HS-5 (cell line): ENCODE results near the gene ZNF609.
A peak's percentile ranks its signal among the peaks of the same experiment; 100 is the strongest.
"Not testable (repeated sequence)": the region's sequence is repeated elsewhere in the genome, so short reads cannot be mapped to it uniquely, and the experiment has no call there.

Source experiments
- DNase-seq: peaks from one replicate; pipeline ENCODE4 v3.0.0-alpha.2; 2012; ENCODE audit warnings: low read depth

Gene ZNF609

DNA sequence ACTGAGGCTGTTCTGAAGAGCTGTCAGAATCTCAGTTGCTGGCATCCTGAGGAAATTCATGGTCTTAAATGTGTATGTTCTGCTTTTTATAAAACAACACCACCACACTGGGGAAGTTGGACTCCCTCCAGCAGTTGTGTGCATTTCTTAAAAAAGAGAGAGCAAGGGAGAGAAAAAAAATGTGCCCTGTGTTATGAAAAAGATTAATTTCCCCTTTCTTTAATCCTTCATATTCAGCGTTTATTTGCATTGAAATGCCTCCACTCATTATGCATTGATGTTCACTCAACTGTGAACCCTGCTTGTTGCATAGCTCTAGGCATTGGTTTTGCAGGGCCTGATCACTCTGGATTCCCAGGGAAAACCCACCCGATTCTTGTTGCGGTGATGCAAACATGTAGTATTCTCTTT lies 4.4 kb upstream of the ZNF609 start:
- no peak for DNase-seq

DNA sequence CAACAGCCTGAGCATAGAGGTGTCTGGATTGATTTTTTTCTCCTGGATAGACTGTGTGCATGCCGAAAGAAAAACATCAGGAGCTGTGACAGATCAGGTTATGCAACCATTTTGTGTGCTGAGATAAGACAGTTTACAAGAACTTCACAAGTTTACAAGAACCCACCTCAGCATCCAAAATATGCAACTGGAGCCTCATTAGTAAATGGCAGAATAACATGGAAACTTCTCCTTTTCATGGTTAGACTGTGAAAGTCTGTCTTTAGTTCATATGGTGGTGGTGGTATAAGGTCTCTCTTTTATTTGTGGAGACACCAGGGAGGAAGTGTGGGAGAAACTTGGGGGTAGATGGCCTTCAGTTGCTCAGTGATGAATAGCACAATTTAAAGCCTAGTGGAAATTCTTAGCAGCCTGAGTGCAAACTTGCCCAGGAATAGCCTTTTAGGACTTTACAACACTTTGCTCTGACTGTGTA lies 3.7 kb upstream of the ZNF609 start:
- DNase-seq, result no peak

DNA sequence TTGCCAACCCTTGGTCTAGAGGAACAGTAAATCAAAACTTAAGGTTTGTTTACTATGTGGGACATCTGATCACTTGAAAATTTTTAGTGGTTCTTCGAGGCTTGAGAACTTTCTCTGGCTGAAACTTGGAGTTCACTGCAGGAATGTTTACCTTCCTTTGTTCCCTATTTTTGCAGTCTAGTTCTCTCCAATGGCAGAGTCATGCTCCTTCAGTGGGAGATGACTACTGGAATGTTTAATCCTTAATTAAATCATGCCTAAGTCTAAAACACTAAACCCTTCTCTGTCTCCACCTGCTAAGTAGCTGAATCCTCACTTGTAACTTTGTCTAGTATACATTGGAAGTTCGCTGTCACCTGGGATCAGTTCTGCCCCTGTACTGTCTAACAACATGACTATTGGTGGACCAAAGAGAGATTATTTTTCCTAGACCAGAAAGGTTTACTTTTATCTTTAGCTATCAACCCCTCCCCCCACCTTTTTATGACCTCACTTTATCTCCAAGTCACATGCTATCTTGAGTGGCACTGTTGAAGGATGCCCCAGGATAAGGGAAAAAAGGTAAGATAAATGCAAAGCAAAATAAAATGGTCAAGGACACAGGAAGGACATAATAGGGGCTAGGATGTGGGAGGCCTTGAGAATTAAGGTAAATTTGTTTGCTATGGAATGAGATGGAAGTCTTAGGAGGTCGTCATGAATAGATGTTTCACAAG lies 1.2 kb upstream of the ZNF609 start:
- DNase-seq, result no peak

DNA sequence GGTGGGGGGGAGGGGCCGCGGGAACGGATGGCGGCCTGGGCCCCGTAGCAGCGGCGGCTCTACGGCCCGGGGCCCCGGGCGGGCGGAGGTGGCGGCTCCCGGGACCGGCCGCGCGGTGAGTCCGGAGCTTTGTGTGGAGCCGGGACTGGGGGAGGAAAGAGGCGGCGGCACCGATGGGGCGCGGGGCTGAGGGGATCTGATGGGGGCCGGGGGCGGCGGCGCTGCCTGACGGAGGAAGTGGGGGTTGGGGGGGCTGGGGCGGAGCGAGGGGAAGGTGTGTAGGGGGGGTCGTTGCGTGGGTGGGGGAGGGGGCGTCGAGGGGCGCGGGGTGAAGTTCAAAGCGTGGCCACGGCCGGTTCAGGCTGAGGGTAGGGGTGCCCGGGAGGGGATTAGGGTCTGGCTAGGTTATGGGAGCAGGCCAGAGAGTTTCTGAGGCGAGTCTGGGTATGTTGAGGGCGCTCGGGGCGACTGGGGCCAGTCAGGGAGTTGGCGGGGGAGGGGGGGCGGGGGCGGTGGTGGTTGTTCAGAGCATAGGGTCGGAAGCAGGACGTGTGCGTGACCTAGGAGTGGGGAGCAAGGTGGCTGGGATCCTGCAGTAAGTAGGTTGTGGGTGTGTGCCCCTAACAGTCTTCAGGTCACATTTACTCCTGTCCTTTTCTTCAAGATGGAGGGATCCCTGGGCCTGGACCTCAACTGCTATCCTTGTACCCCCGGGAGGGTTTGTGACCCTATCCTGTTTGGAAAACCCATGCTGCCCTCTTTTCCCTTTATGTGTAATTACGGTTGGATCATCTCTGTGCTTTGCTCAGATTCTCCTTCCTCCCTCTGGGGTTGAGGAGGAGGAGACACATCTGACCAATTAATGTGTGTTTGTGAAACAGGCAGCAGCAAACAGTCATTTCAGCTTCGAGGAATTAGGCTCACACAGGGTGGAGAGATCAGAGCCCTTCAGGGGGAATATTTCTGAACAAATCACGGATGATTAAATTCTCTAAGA lies 644 bp downstream of the ZNF609 start:
- peak; percentile 69 for DNase-seq

DNA sequence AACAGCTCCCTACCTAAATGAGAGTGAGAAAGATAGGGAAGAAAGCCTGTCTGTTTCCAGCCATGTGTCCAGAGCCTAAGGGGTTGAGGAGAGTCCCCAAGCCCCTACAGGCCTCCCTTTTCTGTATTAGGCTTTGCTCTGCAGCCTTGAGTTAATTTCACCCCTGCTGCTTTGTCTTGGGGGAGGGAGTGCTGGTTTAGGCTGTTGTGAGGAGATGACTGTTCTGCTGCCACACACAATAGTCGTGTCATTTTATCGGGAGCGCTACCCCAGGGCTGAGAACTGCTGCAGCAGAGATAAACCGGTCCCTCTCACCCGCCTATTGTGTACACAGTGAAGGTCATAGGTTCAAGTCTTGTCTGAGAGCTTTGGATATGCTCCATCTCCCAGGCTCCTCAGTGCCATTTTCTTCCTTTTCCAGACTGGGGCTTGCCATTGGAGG lies 1.4 kb downstream of the ZNF609 start:
- DNase-seq, result no peak

DNA sequence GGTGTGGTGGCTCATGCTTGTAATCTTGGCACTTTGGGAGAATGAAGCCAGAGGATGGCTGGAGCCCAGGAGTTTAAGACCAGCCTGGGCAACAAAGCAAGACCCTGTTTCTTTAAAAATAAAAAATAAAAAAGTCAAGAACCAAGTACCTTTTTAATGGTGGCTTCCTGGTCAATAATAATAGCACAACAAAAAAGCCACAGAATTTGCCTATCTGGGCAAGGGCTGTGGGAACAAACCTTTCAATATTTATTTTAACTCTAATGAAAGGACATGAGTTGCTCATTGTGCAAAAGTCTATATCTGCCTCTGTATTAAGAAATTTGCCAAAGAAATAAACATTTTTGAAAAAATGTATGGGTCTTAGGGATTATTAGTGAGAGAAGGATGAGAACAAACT lies 2.1 kb downstream of the ZNF609 start:
- DNase-seq, result no peak

DNA sequence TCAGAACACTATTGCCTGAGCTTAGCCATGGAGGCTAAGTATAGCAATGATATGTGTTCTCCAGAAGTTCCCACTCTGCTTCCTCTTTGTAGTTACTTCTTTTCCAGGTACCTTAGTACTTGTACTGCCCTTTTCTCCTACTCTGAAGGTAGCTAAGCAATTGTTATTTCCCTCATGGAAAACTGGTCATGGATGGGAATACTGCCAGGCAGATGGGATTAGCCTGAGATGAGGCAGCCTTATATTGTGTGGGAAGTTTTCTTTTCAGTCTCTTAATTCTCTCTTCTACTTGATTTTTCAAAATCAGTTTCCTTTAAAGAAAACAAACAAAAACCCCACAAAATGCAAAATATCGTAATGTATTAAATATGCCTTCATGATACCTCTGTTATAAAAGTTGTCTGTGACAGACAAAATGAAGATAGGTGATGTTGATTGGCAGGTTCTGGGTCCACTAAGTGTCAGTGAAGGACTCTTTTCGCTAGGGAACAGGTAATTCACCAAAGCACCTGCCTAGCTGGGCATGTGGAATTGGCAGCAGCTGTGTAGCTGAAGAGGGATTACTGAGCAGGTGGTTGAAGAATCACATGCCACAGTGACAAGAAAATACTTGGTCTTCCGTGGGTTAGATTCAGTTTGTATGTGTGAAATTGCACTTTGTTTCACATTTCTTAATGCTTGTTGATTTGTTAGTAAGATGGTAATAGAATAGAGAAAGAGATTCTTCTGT lies 4.1 kb downstream of the ZNF609 start:
- no peak for DNase-seq

DNA sequence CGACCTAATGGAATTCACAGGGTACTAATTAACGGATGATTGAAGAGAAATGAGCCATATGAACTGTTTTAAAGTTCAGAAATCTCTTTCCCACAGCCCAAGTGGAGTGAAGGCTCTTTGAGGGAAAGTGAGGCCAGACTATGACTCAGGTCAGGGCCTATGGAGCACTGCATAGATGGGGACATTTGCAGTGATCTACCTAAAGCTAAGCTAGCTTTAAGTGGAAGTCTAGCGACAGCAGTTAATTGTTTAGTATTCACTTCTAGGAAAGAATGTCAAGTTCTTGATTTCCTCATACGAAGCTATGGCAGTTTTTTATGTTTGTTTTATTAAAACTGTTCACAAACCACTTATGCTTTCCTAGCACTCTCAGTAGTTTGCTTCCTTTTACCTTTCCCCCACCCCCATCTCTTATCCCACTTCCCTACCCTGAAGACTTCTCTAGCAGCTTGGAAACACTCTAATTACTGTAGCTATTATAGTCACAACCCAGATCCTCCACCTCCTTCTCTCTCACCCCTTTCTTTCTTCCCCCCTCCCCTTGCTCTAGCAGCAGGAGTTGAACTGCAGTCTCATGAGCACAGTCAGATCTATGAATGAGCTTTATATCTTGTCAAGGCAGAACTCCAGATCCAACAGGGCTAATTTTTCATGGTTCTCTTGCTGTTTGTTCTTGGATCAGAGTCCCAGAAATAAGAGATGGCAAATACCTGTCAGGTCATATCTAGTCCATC lies 6.2 kb downstream of the ZNF609 start:
- no peak for DNase-seq

DNA sequence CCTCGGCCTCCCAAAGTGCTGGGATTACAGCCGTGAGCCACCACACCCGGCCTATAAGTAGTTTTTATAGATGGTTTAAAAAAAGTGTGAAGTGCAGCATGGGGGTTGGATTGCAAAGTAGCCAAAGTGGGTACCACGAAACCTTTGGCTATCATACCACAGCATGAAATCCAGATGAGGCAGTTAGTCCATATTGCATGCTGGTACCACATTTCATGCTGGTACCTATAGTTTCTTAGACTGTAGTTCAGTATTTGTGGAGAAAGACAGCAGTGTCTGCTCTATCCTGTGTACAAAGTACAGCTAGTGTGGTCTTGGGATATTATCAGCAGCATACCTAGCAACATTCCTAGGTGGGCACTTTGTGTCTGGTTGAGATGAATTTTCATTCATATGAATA lies 11.8 kb downstream of the ZNF609 start:
- no peak for DNase-seq

DNA sequence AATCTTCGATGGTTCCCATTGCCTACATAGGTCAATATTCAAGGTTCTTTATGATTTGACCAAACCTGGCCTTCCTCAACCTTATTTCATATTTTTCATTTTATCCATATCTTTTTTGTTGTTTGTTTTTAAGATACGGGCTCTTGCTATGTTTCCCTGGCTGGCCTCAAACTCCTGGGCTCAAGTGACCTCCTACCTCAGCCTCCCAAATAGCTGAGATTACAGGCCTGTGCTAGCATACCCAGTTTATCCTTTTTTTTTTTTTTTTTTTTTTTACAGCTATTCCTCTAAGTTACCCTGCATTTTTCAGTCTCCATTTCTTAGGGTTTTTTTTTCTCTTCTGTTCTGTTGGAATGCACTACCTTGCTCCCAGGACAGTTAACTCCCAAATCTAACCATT lies 14.5 kb downstream of the ZNF609 start:
- no peak for DNase-seq

DNA sequence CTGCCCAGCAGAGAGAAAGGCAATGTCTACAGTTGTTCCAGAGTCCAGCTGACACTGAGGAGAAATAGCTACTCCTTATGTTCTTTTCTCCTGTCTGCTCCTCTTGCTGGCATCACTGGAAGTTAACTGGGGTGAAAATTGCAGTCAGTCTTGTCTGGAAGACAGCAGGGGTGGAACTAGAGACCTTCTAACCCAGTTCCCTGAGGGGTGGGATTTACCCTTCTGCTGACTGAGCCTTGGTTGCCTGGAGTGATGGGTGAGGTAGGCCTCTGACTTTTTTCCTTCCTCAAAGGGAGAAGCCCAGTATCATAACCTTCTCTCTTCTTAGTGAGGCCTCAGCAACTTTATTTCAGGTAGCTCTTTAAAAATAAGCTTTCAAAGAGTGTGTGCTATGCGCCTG lies 16.2 kb downstream of the ZNF609 start:
- DNase-seq, result no peak

DNA sequence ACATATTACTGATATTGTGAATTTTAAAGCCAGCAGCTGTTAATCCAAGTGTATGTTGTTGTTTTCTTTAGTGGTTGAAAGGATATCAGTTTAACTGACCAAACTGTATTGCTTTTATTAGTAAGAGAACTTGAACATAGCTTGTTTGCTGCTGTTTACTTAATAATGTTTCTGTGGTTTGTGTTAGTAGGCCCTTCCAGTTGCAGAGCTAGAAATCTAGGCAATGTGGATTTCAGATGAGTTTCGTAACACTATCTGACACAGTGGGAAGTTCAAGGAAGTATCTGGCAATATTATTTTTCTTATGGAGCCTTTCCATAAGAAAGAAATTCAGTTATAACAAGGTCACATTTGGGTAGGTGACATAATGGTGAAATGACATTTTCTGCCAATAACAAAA lies 18.5 kb downstream of the ZNF609 start:
- no peak for DNase-seq

DNA sequence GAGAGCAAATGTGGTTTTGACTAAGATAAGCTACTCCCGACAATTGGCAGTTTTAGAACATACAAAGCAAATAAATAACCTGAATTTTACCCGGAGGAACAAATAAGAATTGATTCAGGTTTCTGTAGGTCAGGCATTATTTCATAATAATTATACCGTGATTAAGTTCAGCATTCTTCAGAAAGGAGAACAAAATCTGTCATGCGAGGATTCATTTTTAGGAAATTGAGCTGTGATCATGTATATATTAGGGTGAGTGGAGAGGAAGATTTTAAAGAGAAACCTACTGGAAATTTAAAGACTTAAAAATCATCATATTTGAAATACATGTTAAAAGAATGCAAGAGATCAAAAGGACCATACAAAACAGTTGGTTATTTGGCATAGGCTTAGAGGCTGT lies 20.5 kb downstream of the ZNF609 start:
- DNase-seq, result no peak

DNA sequence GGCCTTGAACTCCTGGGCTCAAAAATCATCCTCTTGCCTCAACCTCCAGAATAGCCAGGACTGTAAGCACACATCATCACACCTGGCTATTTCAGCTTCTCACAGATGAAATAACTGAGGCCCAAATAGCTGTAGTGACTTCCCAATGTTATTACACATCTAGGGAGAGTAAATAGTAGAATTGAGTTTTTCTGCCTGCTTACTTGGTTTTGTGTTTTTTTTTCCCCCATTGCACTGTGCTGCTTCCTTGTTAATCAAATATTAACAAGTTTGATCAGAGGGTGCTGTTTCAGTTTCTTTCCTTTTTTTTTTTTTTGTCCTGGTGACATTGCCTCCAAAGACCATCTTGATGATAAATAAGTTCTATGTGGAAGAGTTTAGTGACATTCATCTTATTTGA lies 23.4 kb downstream of the ZNF609 start:
- DNase-seq, result no peak

DNA sequence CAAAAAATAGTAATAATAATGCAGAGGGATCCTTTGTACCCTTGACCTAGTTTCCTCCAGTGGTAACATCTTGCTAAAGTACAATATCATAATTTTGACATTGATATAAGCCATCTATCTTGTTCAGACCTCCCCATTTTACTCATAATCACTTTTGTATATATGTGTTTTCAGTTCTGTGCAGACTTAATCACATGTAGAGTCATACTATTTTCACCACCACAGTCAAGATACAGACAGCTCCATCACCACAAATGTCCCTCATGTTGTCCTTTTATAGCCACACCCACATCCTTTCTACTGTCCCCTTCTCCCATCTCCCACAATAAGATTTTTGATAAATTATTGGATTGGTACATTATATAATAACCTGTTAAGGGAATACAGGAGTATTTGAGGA lies 25.4 kb downstream of the ZNF609 start:
- no peak for DNase-seq

DNA sequence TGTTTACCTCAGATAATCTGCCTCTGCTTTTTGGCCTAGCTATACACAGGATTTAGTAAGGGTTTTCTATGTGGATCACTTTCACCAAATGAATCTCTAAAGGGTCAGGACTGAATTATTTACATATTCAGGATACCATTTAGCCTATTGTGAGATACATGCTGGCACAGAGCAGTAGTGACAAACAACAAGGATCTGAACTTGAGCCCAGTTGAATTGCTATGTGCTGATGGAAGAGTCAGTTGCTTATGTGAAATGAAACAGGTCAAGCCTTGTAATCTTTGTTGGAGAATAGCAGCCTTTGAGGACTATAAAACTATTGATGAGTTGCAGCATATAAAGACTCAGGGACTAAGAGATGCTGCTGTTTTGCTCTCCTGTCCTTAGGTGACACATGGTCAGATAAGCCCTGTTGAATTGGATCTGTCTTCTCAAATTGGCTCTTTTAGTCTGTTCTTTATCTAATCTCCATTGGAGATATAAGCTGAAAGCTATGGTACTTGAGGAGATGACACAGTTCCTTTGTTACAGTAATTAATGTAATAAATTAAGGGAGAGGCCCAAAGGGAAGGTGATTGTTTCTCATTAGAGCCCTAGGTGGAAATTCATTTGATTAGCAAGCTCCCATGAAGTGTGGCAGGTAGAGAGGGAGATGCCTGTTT lies 30.4 kb downstream of the ZNF609 start:
- DNase-seq, result no peak

DNA sequence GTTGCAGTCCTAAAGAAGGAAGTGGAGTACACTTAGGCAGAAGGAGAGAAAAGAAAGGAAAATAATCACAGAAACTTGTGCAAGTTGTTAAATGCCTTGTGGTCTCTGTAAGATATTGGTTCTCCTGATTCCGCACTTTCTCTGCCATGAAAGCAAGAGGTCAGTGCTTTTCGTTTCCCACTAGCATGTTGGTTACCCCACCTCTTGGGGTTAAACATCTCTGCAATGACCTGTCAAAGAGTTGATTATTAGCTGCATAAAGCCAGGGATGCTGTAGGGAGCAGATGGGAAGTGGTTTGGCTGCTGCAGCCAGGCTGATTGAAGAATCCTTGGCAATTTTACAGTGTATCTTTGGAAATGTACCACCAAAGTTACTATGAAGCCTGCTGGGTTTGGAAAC lies 33.3 kb downstream of the ZNF609 start:
- no peak for DNase-seq

DNA sequence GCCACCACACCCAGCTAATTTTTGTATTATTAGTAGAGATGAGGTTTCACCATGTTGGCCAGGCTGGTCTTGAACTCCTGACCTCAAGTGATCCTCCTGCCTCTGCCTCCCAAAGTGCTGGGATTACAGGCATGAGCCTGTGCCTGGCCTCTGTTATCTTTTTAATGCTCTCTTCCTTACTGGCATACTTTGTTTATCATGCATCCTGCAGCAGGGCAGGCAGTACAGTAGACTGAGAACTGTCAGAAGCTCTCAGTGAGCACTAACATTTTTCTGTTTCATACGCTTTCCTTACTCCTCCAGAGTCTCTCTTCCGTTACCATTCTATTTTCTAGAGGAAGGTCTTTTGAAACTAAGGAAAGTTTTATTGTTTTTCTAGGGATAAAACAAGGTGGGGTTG lies 35.6 kb downstream of the ZNF609 start:
- DNase-seq, result not testable (repeated sequence)

DNA sequence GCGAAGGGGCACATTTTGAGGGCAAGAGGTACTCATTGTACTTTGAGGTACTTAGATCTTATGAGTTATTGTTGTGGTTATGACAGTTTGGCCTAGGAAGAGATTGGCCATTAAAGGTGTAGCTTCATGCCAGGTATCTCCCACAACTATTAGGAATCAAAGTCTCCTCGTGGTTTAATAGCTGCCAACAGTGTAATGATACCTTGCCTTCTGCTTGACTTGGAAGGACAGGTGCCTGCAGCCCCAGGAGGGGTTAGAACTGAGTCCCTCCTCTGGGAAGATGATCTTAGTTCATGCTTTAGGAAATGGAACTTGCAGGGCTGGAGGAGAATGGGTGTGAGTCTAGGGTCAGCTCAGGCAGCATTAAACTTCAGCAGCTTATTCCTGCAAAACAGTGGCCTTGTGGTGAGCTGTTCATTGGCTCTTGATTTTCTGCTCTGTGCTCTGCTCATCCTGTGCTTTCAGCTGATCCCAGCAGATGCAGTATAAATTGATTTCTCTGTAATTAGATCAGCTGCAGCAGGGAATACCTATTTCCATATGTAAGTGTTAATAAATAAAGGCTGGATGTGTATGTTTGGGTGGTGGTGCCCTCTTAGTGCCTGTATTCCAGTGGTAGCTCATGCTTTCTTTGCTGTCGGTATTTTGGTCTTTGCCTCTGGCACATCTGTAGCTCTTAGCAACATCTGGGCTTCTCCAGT lies 40.5 kb downstream of the ZNF609 start:
- DNase-seq, result no peak

DNA sequence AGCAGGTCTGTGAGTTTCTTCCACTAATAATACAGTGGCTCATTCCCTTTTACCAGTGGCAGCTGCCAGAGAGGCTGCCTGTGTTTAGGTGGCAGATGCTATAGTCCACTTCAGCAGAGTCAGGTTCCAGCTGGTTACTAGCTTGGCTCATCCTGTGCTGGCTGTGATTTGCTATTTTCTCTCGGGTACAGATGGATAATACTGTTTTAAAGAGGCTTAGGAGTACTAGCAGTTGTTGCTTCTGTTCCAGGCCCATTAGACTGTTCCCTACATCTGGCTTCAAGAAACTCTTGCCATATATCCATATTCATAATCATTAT lies 41.0 kb downstream of the ZNF609 start:
- DNase-seq, result no peak

DNA sequence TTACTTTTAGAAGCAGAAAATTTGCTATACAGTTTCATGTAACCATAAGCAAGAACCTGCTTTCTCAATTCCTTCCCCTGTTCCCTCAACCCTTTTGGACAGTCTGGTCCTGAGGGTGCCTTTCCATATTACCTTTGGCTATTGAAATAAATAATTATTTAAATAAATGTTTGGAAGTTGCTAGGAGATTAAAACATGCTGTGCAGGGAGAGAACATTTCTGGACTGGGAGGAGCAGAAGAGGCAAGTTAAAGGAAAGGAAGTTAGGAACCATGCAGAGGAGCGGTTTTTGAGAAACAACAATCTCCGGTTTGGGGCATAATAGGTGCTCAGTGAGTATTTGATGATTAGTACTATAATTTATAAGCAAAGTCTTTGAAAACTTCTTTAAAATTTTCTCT lies 41.8 kb downstream of the ZNF609 start:
- DNase-seq, result no peak
